IMR-90 (cell line): ENCODE data around the gene ASTN2. TPM values are rescaled to one million over a fixed set of nuclear protein-coding genes. Genes with fewer than 3 reads are reported as not detected.
"Not testable (repeated sequence)": the region's sequence is repeated elsewhere in the genome, so short reads cannot be mapped to it uniquely, and the experiment has no call there.

ENCODE experiments used
- ATAC-seq: fragments of 200-7000 bp; cut with Tn5 transposase; 2 replicates; pipeline ENCODE4 v1.9.1; 2020; ENCODE audit warnings: low read depth, mild to moderate bottlenecking, moderate library complexity
- BruUV-seq: library from RNA; stranded (reverse); fragments of 400-500 nt; replicated peaks from 2 replicates; lab custom pipeline; 2021; lab: Mats Ljungman, UMichigan
- CTCF ChIA-PET: fragments of 300-600 bp; formaldehyde crosslinking; extraction: SDS; loops from one replicate; lab custom pipeline; 2021; ENCODE audit warnings: antibody characterized with exemption; lab: Yijun Ruan, JAX
- POLR2A ChIA-PET: fragments of 300-600 bp; sonication (Branson Sonifier 250); formaldehyde crosslinking; loops from one replicate; lab custom pipeline; 2022; ENCODE audit warnings: antibody characterized with exemption; ENCODE audit not compliant: unreplicated experiment; lab: Charles Lee
- DNase-seq: peaks from one replicate; pipeline ENCODE4 v3.0.0; 2013
- H2AFZ ChIP-seq: replicated peaks from 2 replicates; pipeline ENCODE3; 2013; ENCODE audit warnings: low read length, mild to moderate bottlenecking; ENCODE audit not compliant: poor library complexity
- H2AK5ac ChIP-seq: 2 replicates; pipeline ENCODE4 v1.6.1; 2013; ENCODE audit warnings: low read depth, low read length, inconsistent platforms
- H2AK9ac ChIP-seq: replicated peaks from 2 replicates; pipeline ENCODE3; 2013; ENCODE audit warnings: mild to moderate bottlenecking, low read depth, low read length, moderate library complexity; ENCODE audit not compliant: poor library complexity
- H2BK120ac ChIP-seq: 2 replicates; pipeline ENCODE4 v1.6.1; 2013; ENCODE audit warnings: low read depth, low read length, inconsistent platforms
- H2BK15ac ChIP-seq: 3 replicates; pipeline ENCODE4 v1.6.1; 2013; ENCODE audit warnings: low read depth, low read length, inconsistent platforms
- H2BK20ac ChIP-seq: 2 replicates; pipeline ENCODE4 v1.6.1; 2013; ENCODE audit warnings: low read depth, mild to moderate bottlenecking, inconsistent platforms, low read length, moderate library complexity
- H2BK5ac ChIP-seq: 2 replicates; pipeline ENCODE4 v1.6.1; 2013; ENCODE audit warnings: mild to moderate bottlenecking, low read depth, low read length, inconsistent platforms; ENCODE audit not compliant: poor library complexity, severe bottlenecking
- H3K14ac ChIP-seq: replicated peaks from 2 replicates; pipeline ENCODE4 v1.6.1; 2013; ENCODE audit warnings: low read depth, low read length, inconsistent platforms
- H3K18ac ChIP-seq: 2 replicates; pipeline ENCODE4 v1.6.1; 2013; ENCODE audit warnings: low read depth, low read length, control low read depth
- H3K23ac ChIP-seq: 2 replicates; pipeline ENCODE4 v1.6.1; 2013; ENCODE audit warnings: low read depth, low read length, inconsistent platforms
- H3K27ac ChIP-seq: 2 replicates; pipeline ENCODE4 v1.5.1; 2013; ENCODE audit warnings: mild to moderate bottlenecking, control low read depth, low read length; ENCODE audit not compliant: insufficient read depth
- H3K27me3 ChIP-seq: 2 replicates; pipeline ENCODE4 v1.6.1; 2013; ENCODE audit warnings: low read length; ENCODE audit not compliant: control insufficient read depth, insufficient read depth
- H3K36me3 ChIP-seq: 2 replicates; pipeline ENCODE4 v1.6.1; 2013; ENCODE audit warnings: low read length, mixed read lengths; ENCODE audit not compliant: control insufficient read depth, insufficient read depth
- H3K4ac ChIP-seq: 2 replicates; pipeline ENCODE4 v1.6.1; 2013; ENCODE audit warnings: low read depth, low read length, inconsistent platforms
- H3K4me1 ChIP-seq: 2 replicates; pipeline ENCODE4 v1.6.1; 2013; ENCODE audit warnings: low read length, mixed read lengths; ENCODE audit not compliant: control insufficient read depth, insufficient read depth
- H3K4me2 ChIP-seq: 2 replicates; pipeline ENCODE4 v1.6.1; 2013; ENCODE audit warnings: low read depth, mild to moderate bottlenecking, control low read depth, low read length, moderate library complexity
- H3K4me3 ChIP-seq: 2 replicates; pipeline ENCODE4 v1.5.1; 2013; ENCODE audit warnings: low read depth, mild to moderate bottlenecking, control low read depth, low read length, moderate library complexity; ENCODE audit not compliant: insufficient read depth
- H3K56ac ChIP-seq: 2 replicates; pipeline ENCODE4 v1.6.1; 2013; ENCODE audit warnings: low read length, inconsistent platforms; ENCODE audit not compliant: insufficient read depth; ENCODE audit errors: extremely low read depth
- H3K79me1 ChIP-seq, 2 experiments: 2 replicates each; pipeline ENCODE4 v1.6.1; 2013; ENCODE audit warnings: low read length in 2 of 2, inconsistent platforms in 1 of 2, low read depth in 1 of 2
- H3K9ac ChIP-seq: 2 replicates; pipeline ENCODE4 v1.6.1; 2013; ENCODE audit warnings: low read depth, low read length, control low read depth
- H3K9me1 ChIP-seq: 2 replicates; pipeline ENCODE4 v1.6.1; 2013; ENCODE audit warnings: low read length, inconsistent platforms; ENCODE audit not compliant: insufficient read depth
- H3K9me3 ChIP-seq: 2 replicates; pipeline ENCODE4 v1.6.1; 2013; ENCODE audit warnings: low read length; ENCODE audit not compliant: control insufficient read depth, insufficient read depth
- H4K20me1 ChIP-seq: 2 replicates; pipeline ENCODE4 v1.6.1; 2013; ENCODE audit warnings: low read length, inconsistent platforms; ENCODE audit not compliant: insufficient read depth
- H4K5ac ChIP-seq: 2 replicates; pipeline ENCODE4 v1.6.1; 2013; ENCODE audit warnings: mild to moderate bottlenecking, low read depth, low read length, control low read depth
- H4K8ac ChIP-seq, 2 experiments: 2 replicates each; pipeline ENCODE4 v1.6.1; 2013; ENCODE audit warnings: low read depth in 2 of 2, low read length in 2 of 2, control low read depth in 1 of 2, inconsistent platforms in 1 of 2
- H4K91ac ChIP-seq: 2 replicates; pipeline ENCODE4 v1.6.1; 2013; ENCODE audit warnings: low read depth, low read length, inconsistent platforms; ENCODE audit not compliant: insufficient read depth
- WGBS, 2 experiments: methylation state at CpG; one replicate each; pipeline versions ENCODE4 v1.1.5 to v1.1.7; 2013; ENCODE audit warnings: missing lambda C conversion rate in 2 of 2; ENCODE audit not compliant: insufficient read length in 1 of 2; ENCODE audit errors: extremely low coverage in 2 of 2; 5-methylcytosine and 5-hydroxymethylcytosine counted together
- dilution Hi-C: fragments of 300-500 bp; cut with HindIII; formaldehyde crosslinking; loops from one replicate; pipeline ENCODE4 v1.14.3; 2018; ENCODE audit warnings: low sequenced_read_pairs; ENCODE audit not compliant: unreplicated experiment
- in situ Hi-C: fragments of 300-500 bp; cut with MboI; formaldehyde crosslinking; loops from 3 replicates; pipeline ENCODE4 v1.14.3; 2019; ENCODE audit warnings: low sequenced_read_pairs, inconsistent platforms, mixed read lengths
- intact Hi-C: fragments of 100-400 bp; cut with micrococcal nuclease; formaldehyde crosslinking; loops from 2 replicates; pipeline ENCODE4 v1.10.0; 2022
- polyA plus RNA-seq, 3 experiments: library from polyadenylated mRNA; depleted of rRNA; stranded (reverse); fragments of >200 nt; gene quantifications; 2 replicates each; pipeline ENCODE4 v1.2.3, GENCODE V29; 2012; ENCODE audit warnings: low replicate concordance in 1 of 3
- total RNA-seq: library from RNA; depleted of rRNA; stranded (reverse); fragments of >200 nt; gene quantifications from 2 replicates; pipeline ENCODE4 v1.2.3, GENCODE V29; 2012

The ASTN2 gene
- total and polyA plus RNA-seq, 2 of the 4 experiments (the other 2 are of a cell fraction): 3.8 to 6.8 TPM

- H4K5ac ChIP-seq, intact Hi-C loops, POLR2A ChIA-PET, H3K14ac ChIP-seq, H2BK120ac ChIP-seq, H3K9ac ChIP-seq, H2BK20ac ChIP-seq, H4K8ac ChIP-seq, dilution Hi-C loops, DNase-seq, H3K56ac ChIP-seq, H2AK5ac ChIP-seq, H3K18ac ChIP-seq, H2AK9ac ChIP-seq, H2BK15ac ChIP-seq, H3K4me2 ChIP-seq, H2AFZ ChIP-seq, H3K4me3 ChIP-seq, H3K4me1 ChIP-seq, CTCF ChIA-PET, H3K23ac ChIP-seq, H3K9me1 ChIP-seq, H4K20me1 ChIP-seq, H3K79me1 ChIP-seq, BruUV-seq, H4K91ac ChIP-seq, H3K4ac ChIP-seq, H2BK5ac ChIP-seq, ATAC-seq, H3K9me3 ChIP-seq, H3K36me3 ChIP-seq, H3K27me3 ChIP-seq, H3K27ac ChIP-seq, in situ Hi-C loops: not testable (repeated sequence)
- WGBS, 2 experiments: no CpG with 5 or more reads among the region's 2 CpGs
These were observed 584.5 kb downstream of the ASTN2 start for GRCh38 chr9:116830321-116830720.
